ENCODE measurements around the gene TRAP1. TPM values are rescaled to one million over a fixed set of nuclear protein-coding genes. Genes with fewer than 3 reads are reported as not detected.
"Not testable (repeated sequence)": the region's sequence is repeated elsewhere in the genome, so short reads cannot be mapped to it uniquely, and the experiment has no call there.

The TRAP1 gene
- total RNA-seq, 1 donor from 2014 or later: 65.4 TPM

GRCh38 chr16:3672571-3673041 is 44.7 kb downstream of the TRAP1 start:
- no peak for DNase-seq

- no peak for DNase-seq
These were observed 45.9 kb downstream of the TRAP1 start for GRCh38 chr16:3671424-3671823.

GRCh38 chr16:3670711-3671110 is 46.6 kb downstream of the TRAP1 start:
- DNase-seq: no peak

- DNase-seq: no peak
These were observed 48.2 kb downstream of the TRAP1 start for GRCh38 chr16:3669082-3669481.

GRCh38 chr16:3668626-3669025 is 48.7 kb downstream of the TRAP1 start:
- no peak for DNase-seq

GRCh38 chr16:3665508-3665907 is 51.8 kb downstream of the TRAP1 start:
- no peak for DNase-seq

GRCh38 chr16:3664187-3664896 is 53.0 kb downstream of the TRAP1 start:
- DNase-seq: no peak

GRCh38 chr16:3662601-3663000 is 54.7 kb downstream of the TRAP1 start:
- DNase-seq: no peak

GRCh38 chr16:3661922-3662321 is 55.4 kb downstream of the TRAP1 start:
- no peak for DNase-seq

- DNase-seq: no peak
These were observed 56.0 kb downstream of the TRAP1 start for GRCh38 chr16:3661311-3661710.

- no peak for DNase-seq
These were observed 58.1 kb downstream of the TRAP1 start for GRCh38 chr16:3659251-3659650.

- DNase-seq: no peak
These were observed 60.5 kb downstream of the TRAP1 start for GRCh38 chr16:3656491-3657468.

- not testable (repeated sequence) for DNase-seq
These were observed 61.2 kb downstream of the TRAP1 start for GRCh38 chr16:3656160-3656490.

GRCh38 chr16:3655396-3656159 is 61.7 kb downstream of the TRAP1 start:
- no peak for DNase-seq

GRCh38 chr16:3655030-3655395 is 62.3 kb downstream of the TRAP1 start:
- DNase-seq: no peak

GRCh38 chr16:3654249-3654991 is 62.9 kb downstream of the TRAP1 start, which contains the start of gene DNASE1:
DNASE1 (plus strand) TSS chr16:3654691; CDS start chr16:3655374, 683 bp downstream.
- no peak for DNase-seq

- no peak for DNase-seq
These were observed 64.7 kb downstream of the TRAP1 start for GRCh38 chr16:3652373-3653195.

- DNase-seq: no peak
These were observed 65.6 kb downstream of the TRAP1 start for GRCh38 chr16:3651461-3652372.

GRCh38 chr16:3650631-3651265 is 66.6 kb downstream of the TRAP1 start:
- DNase-seq: no peak

All from occipital lobe (tissue), 2 donors.